GM03348 (cell line): Measurements from ENCODE around the gene FAM83E.
"Not testable (repeated sequence)": the region's sequence is repeated elsewhere in the genome, so short reads cannot be mapped to it uniquely, and the experiment has no call there.

Experiments
- DNase-seq: peaks from one replicate; pipeline ENCODE4 v3.0.0; 2012; ENCODE audit warnings: low spot score

The FAM83E gene

GRCh38 chr19:48639483-48640375 is 24.9 kb upstream of the FAM83E start:
- no peak for DNase-seq

- DNase-seq = no peak
These were observed 24.0 kb upstream of the FAM83E start for GRCh38 chr19:48638831-48639381.

GRCh38 chr19:48637948-48638830 is 23.3 kb upstream of the FAM83E start:
- peak; percentile 93 for DNase-seq

- DNase-seq = peak; percentile 97
These were observed 22.6 kb upstream of the FAM83E start for GRCh38 chr19:48637449-48637947.

- DNase-seq = no peak
These were observed 22.1 kb upstream of the FAM83E start, which contains the start of gene DBP for GRCh38 chr19:48636859-48637448. DBP (minus strand) TSS chr19:48637379; CDS start chr19:48636994, 385 bp downstream.

GRCh38 chr19:48635966-48636858 is 21.3 kb upstream of the FAM83E start:
- no peak for DNase-seq

GRCh38 chr19:48635263-48635965 is 20.5 kb upstream of the FAM83E start:
- DNase-seq = peak; percentile 89

- DNase-seq = peak; percentile 95
These were observed 19.8 kb upstream of the FAM83E start for GRCh38 chr19:48634424-48635262.

- no peak for DNase-seq
These were observed 19.1 kb upstream of the FAM83E start for GRCh38 chr19:48634036-48634342.

- DNase-seq = no peak
These were observed 18.5 kb upstream of the FAM83E start for GRCh38 chr19:48633148-48634035.

- no peak for DNase-seq
These were observed 17.8 kb upstream of the FAM83E start for GRCh38 chr19:48632692-48633147.

GRCh38 chr19:48632286-48632685 is 17.4 kb upstream of the FAM83E start:
- not testable (repeated sequence) for DNase-seq

- DNase-seq = no peak
These were observed 16.3 kb upstream of the FAM83E start for GRCh38 chr19:48631225-48631624.

- DNase-seq = no peak
These were observed 15.6 kb upstream of the FAM83E start for GRCh38 chr19:48630296-48631063.

GRCh38 chr19:48629599-48630295 is 14.9 kb upstream of the FAM83E start:
- no peak for DNase-seq

- DNase-seq = no peak
These were observed 14.4 kb upstream of the FAM83E start for GRCh38 chr19:48629297-48629598.
